DMS114 treated with DMSO at 0.1 percent for 48 hours (cell line): ENCODE measurements around the gene MAP2K5.
A peak's percentile ranks its signal among the peaks of the same experiment; 100 is the strongest.

Source experiments
- DNase-seq: peaks from one replicate; lab custom pipeline; 2025; ENCODE audit not compliant: unreplicated experiment; lab: John Stamatoyannopoulos, UW

Gene MAP2K5

GRCh38 chr15:67542420-67543347, at the start of gene MAP2K5:
Gene MAP2K5, plus strand, starts transcription at chr15:67542703. Its CDS starts 633 bp downstream, at chr15:67543336.
- DNase-seq, result peak; percentile 57

DNA sequence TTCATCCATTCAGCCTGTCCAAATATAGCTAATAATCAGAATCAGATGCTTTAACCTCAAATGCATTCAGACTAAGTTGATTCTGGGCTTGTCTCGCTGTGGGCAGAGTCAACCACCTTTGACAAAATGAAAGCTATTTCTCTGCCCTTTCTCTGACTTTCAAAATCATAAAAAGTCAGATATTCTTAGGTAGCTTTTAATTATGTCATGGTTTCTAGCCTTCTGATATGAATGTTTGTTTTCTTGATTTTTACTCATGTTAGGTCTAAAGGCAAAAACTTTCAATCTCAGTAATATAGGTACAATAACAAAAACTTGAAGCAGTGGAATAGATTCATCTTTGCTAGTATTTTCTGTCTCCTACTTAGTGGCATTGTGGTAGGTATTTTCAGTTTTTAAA, 46.9 kb upstream of the MAP2K5 start:
- DNase-seq, result no peak

DNA sequence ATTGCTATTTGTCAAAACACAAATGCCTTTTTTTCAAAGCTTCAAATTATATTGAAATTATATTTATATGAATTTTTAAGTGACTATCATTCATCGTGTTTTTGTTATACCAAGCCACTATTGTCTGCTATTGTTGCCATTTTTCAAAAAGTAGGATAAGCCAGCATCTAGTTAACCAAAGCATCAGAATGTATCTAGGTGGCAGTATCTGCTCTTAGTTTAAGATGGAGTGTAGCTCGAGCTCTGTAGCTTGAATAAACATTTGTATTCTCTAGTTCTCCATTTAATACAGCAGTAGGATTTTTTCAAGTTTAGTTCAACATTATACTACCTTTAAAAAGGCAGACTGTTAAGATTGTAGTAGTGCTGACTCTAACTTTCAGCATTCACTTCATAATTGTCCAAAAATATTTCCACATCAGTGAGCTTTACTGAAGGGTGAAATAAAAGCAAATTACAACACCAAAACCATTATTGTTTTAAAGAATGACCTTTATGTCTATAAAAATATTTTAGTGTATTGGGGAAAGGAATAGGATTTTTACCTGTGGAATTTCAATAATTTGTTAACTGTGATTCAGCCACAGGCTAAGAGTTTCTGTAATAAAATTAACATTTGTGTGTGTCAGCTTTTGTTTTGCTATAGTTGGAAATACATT, 41.2 kb upstream of the MAP2K5 start:
- peak; percentile 29 for DNase-seq

- no peak for DNase-seq
Observed at GRCh38 chr15:67501836-67502461, 40.6 kb upstream of the MAP2K5 start.

DNA sequence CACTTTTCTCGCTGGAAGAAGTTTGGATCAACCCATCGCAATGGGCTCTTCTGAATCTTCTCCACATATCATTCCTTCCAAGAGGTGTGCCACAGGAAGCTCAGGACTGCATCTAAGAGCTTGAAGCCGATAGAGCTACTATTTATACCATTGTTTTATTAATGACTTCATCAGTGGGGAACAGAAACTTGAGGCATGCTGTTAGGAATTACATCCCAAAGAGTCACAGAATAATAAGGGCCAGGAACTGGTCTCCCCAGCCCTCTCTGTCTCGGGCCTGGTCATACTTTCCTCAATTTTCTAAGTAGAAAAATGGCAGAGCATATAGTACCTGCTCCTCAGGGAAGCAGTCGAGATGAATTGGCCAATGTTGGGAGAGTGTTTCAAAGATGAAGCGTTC, 38.4 kb upstream of the MAP2K5 start:
- no peak for DNase-seq

- DNase-seq, result no peak
Observed at GRCh38 chr15:67504796-67505195, 37.7 kb upstream of the MAP2K5 start.

DNA sequence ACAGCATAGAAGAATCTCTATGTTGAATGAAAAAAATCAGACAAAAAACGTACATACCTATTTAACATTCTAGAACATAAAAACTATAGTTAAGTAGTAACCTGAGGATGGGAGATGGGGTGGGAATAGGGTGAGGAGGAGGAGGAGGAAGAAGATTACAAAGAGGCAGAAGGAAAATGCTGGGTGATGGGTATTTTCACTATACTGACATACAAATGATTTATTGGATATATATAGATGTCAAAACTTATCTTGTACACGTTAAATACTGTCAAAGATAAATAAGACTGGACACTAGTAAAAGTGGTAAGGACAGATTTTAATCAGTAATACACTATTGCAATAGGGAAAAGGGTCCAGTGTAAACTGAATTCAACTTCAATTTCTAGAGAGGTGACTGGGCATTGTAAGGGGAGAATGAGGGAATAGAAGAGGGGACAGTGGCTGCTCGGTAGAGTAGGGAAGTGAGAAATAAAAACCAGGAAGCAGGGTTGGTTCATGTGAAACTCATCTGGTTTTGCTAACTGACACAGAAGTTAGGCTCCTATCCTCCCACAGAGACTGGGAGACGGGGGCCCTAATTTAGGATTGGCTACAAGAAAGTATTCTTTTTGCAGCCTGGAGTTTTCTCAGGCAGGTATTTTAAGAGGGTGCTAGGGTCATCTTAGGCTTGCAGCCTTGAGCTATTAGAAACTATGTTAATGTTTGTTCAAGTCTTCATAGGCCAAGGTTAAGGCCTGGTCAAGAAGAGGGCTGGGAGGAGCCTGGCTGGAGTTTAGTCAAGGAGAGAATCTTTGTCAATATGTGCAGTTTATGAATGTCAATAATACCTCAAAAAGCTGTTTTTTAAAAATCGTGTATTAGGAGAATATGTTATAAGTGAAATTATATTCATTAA, 36.6 kb upstream of the MAP2K5 start:
- no peak for DNase-seq

GRCh38 chr15:67506775-67507747, 35.4 kb upstream of the MAP2K5 start:
- DNase-seq, result no peak

GRCh38 chr15:67508407-67508806, 34.1 kb upstream of the MAP2K5 start:
- DNase-seq, result no peak

GRCh38 chr15:67509918-67510317, 32.6 kb upstream of the MAP2K5 start:
- no peak for DNase-seq

DNA sequence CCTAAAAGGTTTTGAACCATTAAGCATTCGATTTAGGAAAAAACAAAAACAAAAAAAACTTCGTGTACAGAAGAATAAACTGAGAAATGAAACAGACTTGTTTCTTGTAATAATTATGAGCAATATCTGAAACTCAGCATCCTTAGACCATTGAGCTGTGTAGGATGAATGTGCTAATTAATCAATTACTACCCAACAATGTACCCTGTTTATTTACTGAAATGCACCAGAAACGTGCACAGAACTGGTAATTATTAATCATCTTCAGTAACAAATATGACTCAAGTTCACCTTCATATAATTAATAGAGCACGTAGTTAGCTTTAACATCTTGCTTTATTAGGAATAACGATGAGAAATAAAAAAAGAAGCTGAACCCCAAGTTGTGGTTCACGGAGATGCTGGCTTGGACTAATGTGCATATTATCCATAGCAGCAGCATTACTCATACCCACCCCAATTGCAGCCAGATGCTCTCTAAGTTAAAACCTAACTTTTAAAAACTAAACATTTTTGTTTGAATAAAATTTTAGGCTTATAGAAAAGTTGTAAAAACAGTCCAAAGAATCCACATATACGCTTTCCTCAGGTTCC, 31.8 kb upstream of the MAP2K5 start:
- DNase-seq, result no peak

GRCh38 chr15:67511606-67512005, 30.9 kb upstream of the MAP2K5 start:
- DNase-seq, result no peak

DNA sequence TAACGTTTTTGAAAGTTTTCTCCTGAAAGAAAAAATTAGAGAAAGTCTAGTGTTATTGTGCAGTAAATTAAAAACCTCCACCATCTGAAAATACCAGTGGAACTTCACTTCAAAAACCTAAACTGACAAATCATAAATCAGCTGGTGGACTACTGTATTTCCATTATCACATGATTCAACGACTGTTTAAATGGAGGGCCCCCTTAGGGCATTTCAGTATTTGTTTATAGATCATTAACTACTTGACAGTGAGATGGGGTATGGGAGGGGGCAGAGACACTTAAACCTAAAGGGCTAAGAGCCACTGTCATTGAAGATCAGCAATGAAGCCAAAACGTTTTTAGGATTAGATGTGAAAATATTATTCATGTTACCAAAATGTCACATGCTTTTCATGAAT, 30.4 kb upstream of the MAP2K5 start:
- DNase-seq, result no peak

GRCh38 chr15:67512933-67513714, 29.4 kb upstream of the MAP2K5 start:
- DNase-seq, result no peak

- no peak for DNase-seq
Observed at GRCh38 chr15:67515090-67515489, 27.4 kb upstream of the MAP2K5 start.

DNA sequence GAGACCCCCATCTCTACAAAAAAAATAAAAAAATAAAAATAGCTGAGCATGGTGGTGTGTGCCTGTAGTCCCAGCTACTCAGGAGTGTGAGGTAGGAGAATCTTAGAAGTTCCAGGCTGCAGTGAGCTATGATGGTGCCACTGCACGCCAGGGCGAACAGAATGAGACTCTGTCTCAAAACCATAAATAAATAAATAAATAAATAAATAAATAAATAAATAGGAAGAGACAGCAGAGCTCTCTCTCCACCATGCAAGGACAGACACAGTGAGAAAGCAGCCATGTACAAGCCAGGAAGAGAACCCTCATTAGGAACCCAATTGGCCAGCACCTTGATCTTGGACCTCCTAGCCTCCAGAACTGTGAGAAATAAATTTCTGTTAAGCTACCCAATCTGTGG, 26.9 kb upstream of the MAP2K5 start:
- DNase-seq, result no peak

GRCh38 chr15:67520321-67521028, 22.0 kb upstream of the MAP2K5 start:
- DNase-seq, result peak; percentile 26
